Measurements from ENCODE around the gene PTPRD. TPM values are rescaled to one million over a fixed set of nuclear protein-coding genes. Genes with fewer than 3 reads are reported as not detected.

The PTPRD gene
- total RNA-seq, 1 donor, result 0.52 TPM

DNA sequence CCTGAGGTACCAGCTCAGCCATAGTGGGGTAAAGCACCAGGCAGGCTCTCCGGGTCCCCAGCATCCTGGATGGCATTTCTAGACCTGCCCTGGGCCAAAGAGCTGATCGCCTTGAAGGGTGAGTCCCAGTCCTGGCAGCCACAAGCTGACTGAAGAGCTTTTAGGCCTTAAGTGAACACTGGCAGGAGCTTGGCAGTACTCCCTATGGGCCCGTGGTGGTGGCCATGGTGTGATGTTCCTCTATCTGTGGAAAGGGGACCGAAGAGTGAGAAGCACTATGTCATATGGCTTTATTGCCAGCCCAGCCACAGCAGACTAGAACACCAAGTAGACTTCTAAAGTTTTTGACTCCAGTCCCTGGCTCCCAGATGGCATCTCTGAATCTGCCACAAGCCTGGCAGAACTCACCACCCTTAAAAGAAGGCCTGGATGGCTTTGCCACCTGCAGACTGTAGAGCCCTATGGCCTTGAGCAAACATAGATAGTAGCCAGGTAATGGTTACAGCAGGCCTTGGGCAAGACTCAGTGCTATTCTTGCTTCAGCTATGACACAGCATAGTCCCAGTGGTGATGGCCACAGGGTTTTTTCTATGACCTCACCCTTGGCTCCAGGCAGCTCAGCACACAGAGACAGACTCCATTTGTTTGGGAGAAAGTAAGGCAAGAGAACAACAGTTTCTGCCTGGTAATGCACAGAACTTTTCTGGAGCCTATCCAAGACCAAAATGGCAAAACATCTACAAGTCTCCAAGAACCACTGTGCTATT, 2011.7 kb downstream of the PTPRD start:
- Histone ChIP-seq H3K27me3 (ENCODE audit: insufficient read depth, low read length) (no peaks in the 10 kb centered on the region), H3K4me1 (ENCODE audit: insufficient read depth, low read length) (no peaks in the 10 kb centered on the region), H3K9me3 (ENCODE audit: low read depth, low read length) (no peaks in the 10 kb centered on the region), H3K4me3 (ENCODE audit: low read length) (no peak overlapping the region)

GRCh38 chr9:8599937-8600336, 2012.9 kb downstream of the PTPRD start:
- no peaks in the 10 kb centered on the region for H3K27me3 ChIP-seq (ENCODE audit: insufficient read depth, low read length)
- H3K4me3 ChIP-seq (ENCODE audit: low read length), result no peak overlapping the region
- no peaks in the 10 kb centered on the region for H3K9me3 ChIP-seq (ENCODE audit: low read depth, low read length)
- no peaks in the 10 kb centered on the region for H3K4me1 ChIP-seq (ENCODE audit: insufficient read depth, low read length)

DNA sequence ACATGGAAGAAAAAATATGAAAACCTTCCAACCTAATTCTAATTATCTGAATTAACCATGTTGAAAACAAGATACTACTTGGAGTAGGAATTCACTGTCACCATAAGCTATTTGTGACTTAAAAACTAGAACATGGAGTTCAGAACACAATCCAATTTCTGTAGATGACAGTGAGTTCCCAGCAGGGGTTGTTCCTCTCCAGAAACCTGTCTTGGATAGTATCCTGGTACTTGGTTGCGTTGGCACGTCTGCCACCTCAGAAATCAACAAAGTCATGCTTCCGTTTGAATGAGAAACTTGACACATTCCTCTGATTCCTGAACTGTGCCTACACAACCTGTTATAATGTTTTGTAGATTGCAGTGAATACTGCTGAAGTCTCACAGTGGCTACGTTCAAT, 2023.3 kb downstream of the PTPRD start:
- no peaks in the 10 kb centered on the region for H3K9me3 ChIP-seq (ENCODE audit: low read depth, low read length)
- H3K27me3 ChIP-seq (ENCODE audit: insufficient read depth, low read length), result no peaks in the 10 kb centered on the region
- no peaks in the 10 kb centered on the region for H3K4me1 ChIP-seq (ENCODE audit: insufficient read depth, low read length)
- no peak overlapping the region for H3K4me3 ChIP-seq (ENCODE audit: low read length)

DNA sequence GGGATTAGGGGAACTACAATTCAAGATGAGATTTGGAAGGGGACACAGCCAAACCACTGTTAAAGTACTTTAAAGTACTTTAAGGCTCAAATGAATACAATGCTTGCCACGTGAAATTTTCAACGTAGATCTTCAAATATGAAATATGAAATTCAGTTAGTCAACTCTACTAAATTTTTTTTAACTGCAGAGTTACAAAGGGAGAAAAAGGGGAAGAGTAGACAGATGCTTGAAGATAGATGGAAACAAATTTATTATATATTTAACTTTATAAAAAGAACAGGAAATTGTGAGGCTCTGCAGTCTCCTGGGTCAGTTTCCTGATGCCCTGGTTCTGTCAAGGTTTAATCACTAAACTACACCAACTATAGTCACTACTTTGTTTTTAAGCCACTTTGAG, 2027.8 kb downstream of the PTPRD start:
- Histone ChIP-seq H3K9me3 (ENCODE audit: low read depth, low read length) (no peaks in the 10 kb centered on the region), H3K4me3 (ENCODE audit: low read length) (no peak overlapping the region), H3K4me1 (ENCODE audit: insufficient read depth, low read length) (no peaks in the 10 kb centered on the region), H3K27me3 (ENCODE audit: insufficient read depth, low read length) (no peaks in the 10 kb centered on the region)

- Histone ChIP-seq H3K4me3 (ENCODE audit: low read length) (no peak overlapping the region), H3K4me1 (ENCODE audit: insufficient read depth, low read length) (no peaks in the 10 kb centered on the region), H3K9me3 (ENCODE audit: low read depth, low read length) (no peaks in the 10 kb centered on the region), H3K27me3 (ENCODE audit: insufficient read depth, low read length) (no peaks in the 10 kb centered on the region)
Measured at GRCh38 chr9:8579661-8580060, 2033.1 kb downstream of the PTPRD start.

DNA sequence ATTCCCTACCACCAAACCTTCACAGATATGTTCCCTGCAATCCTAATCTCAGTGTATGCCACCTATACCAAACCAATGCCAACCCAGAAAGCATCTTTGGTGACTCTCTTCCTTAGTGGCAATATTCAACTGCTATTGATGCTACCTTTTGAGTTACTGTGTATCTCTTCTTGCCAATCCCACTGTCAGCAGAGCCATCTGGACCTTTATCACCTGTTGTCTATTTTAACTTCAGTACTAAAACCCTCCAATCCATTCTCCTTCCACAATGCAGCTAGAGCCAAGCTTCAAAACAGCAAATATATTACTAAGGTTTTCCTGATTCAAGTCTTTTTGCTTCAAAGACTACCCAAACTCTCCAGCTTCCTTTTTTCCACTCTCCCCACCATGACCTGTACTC, 2036.1 kb downstream of the PTPRD start:
- no peak overlapping the region for H3K4me3 ChIP-seq (ENCODE audit: low read length)
- H3K9me3 ChIP-seq (ENCODE audit: low read depth, low read length), result no peaks in the 10 kb centered on the region
- H3K27me3 ChIP-seq (ENCODE audit: insufficient read depth, low read length), result no peaks in the 10 kb centered on the region
- no peaks in the 10 kb centered on the region for H3K4me1 ChIP-seq (ENCODE audit: insufficient read depth, low read length)

DNA sequence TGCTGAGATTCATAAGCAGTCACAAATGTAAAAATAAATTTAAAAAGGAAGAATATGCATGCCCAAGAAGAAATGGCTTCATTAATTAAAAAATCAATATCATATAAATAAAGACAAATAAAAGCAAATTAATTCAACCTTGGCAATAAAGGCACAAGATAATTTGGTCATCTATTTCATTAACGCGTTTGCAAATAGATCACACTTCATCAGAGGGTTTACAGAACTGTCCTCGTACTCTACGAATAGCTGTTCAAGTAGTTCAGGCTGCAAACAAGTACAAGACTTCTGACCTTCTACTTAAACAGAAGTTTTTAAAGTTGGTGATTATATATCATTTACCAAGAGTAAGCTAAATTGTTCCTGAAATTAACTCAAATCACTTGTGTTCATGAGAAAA, 2038.0 kb downstream of the PTPRD start:
- Histone ChIP-seq H3K4me3 (ENCODE audit: low read length) (no peak overlapping the region), H3K4me1 (ENCODE audit: insufficient read depth, low read length) (no peaks in the 10 kb centered on the region), H3K27me3 (ENCODE audit: insufficient read depth, low read length) (no peaks in the 10 kb centered on the region), H3K9me3 (ENCODE audit: low read depth, low read length) (no peaks in the 10 kb centered on the region)

DNA sequence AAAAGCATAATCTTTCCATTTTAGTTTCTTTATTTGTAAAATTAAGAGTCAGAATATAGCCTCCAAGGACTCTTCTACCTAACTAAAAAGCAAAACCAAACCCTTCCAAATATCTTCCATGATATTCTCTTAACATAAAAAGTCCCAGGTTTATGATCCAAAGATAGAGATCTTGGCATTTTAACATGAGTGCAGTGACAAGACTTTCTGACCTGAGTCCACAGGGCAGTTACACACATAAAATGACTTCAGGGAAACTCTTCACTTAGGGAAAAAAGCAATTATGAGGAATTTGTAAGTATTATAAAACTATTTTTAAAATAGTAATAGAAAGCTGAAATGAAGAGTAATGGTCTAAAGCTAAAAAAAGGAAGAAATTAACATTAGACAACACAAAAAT, 2040.6 kb downstream of the PTPRD start:
- Histone ChIP-seq H3K9me3 (ENCODE audit: low read depth, low read length) (no peaks in the 10 kb centered on the region), H3K27me3 (ENCODE audit: insufficient read depth, low read length) (no peaks in the 10 kb centered on the region), H3K4me1 (ENCODE audit: insufficient read depth, low read length) (no peaks in the 10 kb centered on the region), H3K4me3 (ENCODE audit: low read length) (no peak overlapping the region)

- Histone ChIP-seq H3K27me3 (ENCODE audit: insufficient read depth, low read length) (no peaks in the 10 kb centered on the region), H3K4me3 (ENCODE audit: low read length) (no peak overlapping the region), H3K9me3 (ENCODE audit: low read depth, low read length) (no peaks in the 10 kb centered on the region), H3K4me1 (ENCODE audit: insufficient read depth, low read length) (no peaks in the 10 kb centered on the region)
Measured at GRCh38 chr9:8571643-8572042, 2041.2 kb downstream of the PTPRD start.

DNA sequence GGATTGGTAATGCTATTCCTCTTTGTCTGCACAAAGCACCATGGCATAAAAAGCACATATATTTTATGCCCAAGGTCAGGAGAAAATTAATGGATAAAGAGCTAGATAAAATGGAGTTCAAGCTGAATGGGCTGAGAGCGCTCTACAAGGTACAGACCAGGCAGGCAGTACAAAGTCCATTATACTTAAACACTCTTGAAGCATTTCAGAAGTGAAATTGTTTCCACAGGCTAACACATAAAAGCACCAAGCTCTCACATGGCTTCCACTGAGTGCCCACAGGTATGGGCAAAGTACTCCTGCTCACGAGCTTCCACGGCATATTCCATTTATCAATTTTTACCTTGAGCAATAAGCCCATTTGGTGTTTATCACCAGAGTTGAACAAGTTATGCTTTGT, 2042.0 kb downstream of the PTPRD start:
- Histone ChIP-seq H3K27me3 (ENCODE audit: insufficient read depth, low read length) (no peaks in the 10 kb centered on the region), H3K4me3 (ENCODE audit: low read length) (no peak overlapping the region), H3K9me3 (ENCODE audit: low read depth, low read length) (no peaks in the 10 kb centered on the region), H3K4me1 (ENCODE audit: insufficient read depth, low read length) (no peaks in the 10 kb centered on the region)

DNA sequence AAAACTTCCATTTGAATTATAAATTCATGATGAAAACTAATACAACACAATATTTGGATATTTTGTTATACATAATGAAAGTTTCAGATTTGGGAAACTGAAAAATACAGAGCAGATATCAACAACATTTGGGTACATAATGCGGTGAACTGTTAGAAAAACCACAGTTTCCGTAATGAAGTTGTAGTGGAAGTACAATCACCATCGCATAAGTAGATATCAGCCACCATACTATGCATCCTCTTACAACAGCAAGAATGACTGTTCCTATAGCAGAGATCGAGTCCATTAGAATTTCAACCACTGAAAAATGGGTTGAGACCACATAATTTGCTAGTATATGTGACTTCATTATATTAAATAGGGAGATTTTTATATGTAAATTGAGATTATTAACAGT, 2043.0 kb downstream of the PTPRD start:
- no peak overlapping the region for H3K4me3 ChIP-seq (ENCODE audit: low read length)
- H3K27me3 ChIP-seq (ENCODE audit: insufficient read depth, low read length), result no peaks in the 10 kb centered on the region
- H3K9me3 ChIP-seq (ENCODE audit: low read depth, low read length), result no peaks in the 10 kb centered on the region
- H3K4me1 ChIP-seq (ENCODE audit: insufficient read depth, low read length), result no peaks in the 10 kb centered on the region

DNA sequence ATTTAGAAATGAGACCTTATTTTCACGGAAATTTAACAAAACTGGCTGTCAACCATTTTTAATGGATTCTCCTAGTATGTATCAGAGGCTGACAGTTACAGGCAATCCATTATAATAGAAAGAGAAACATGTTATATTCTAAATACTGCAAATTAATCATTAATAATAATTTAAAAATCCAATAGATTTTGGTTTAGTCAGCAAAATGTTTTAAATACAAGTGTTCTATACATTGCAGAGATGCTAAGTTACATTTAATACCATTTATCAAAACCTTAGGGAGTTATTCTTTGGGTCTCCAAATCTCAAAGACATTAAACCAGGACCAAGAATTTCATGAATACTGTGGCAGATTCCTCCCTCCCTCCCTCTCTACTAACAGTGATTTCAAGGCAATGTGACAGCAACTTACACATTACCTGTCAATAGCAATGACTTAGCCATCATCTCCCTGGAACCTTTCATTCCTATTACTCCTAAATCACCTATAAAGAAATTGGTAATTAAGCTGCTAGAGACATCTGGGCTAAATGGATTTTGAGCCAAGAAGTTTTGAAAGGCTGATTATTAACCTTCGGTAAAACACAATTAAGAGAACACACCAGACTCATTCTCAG, 2044.7 kb downstream of the PTPRD start:
- Histone ChIP-seq H3K9me3 (ENCODE audit: low read depth, low read length) (no peaks in the 10 kb centered on the region), H3K4me1 (ENCODE audit: insufficient read depth, low read length) (no peaks in the 10 kb centered on the region), H3K27me3 (ENCODE audit: insufficient read depth, low read length) (no peaks in the 10 kb centered on the region), H3K4me3 (ENCODE audit: low read length) (no peak overlapping the region)

DNA sequence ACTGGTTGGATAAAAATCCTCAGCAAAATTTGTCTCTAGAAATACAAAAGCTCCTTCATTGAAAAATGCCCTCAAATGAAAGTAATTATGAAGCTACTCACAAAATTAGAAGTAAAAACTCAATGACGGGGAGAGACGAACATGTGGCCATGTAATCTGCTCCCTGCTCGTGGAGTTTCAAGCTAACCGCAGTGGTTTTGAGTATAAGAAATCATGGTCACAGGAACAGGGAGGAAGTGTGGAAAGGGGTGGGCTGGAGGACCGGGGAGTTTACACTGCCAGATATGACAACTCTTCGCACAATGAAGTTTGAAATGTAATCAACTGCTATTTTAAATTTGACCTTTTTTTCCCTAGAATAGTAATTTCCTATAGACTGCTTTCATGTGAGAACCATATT, 2047.8 kb downstream of the PTPRD start:
- H3K4me1 ChIP-seq (ENCODE audit: insufficient read depth, low read length), result no peaks in the 10 kb centered on the region
- no peaks in the 10 kb centered on the region for H3K9me3 ChIP-seq (ENCODE audit: low read depth, low read length)
- H3K4me3 ChIP-seq (ENCODE audit: low read length), result no peak overlapping the region
- H3K27me3 ChIP-seq (ENCODE audit: insufficient read depth, low read length), result no peaks in the 10 kb centered on the region

DNA sequence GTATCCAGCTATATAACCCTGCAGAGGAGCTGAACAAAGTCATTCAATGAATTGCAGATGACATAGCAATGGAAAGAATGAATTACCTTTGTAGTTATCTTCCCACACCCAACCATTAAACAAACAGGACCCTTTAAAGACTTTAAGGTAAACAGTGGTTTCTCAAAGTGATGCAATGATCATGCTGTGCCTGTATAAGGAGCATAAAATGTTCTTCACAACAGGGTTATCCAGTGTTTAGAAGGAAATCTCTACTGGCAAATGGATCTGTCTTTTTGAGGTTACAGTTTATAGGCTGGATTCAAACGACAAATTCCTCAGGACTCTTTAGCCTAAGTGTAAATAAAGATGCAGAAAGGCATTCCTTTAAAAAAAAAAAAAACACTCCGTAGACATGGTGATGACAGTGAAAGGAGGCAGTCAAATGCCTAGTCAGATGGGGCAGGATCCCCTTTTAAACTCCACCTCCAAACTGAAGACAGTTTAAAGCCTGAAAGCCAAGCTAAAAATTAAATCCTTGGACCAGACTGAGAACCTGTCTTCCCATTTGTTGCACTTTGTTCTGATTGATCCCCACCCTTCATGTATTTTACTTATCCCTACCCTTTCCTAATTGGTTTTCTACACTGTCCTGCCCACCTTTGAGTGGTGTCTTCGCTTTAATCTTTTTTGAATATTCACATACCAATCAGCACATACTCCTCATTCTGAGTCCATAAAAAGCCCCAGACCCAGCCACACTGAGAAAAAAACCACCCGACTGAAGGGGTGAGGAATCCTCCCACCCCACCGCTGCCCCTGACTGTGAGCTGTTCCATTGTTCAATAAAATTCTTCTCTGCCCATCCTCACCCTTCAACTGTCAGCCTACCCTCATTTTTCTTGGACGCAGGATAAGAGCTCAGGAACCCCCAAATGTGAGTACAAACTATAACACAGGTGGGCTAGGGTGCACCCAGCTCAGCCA, 2052.0 kb downstream of the PTPRD start:
- H3K4me3 ChIP-seq (ENCODE audit: low read length), result no peak overlapping the region
- no peaks in the 10 kb centered on the region for H3K9me3 ChIP-seq (ENCODE audit: low read depth, low read length)
- no peaks in the 10 kb centered on the region for H3K4me1 ChIP-seq (ENCODE audit: insufficient read depth, low read length)
- no peaks in the 10 kb centered on the region for H3K27me3 ChIP-seq (ENCODE audit: insufficient read depth, low read length)

DNA sequence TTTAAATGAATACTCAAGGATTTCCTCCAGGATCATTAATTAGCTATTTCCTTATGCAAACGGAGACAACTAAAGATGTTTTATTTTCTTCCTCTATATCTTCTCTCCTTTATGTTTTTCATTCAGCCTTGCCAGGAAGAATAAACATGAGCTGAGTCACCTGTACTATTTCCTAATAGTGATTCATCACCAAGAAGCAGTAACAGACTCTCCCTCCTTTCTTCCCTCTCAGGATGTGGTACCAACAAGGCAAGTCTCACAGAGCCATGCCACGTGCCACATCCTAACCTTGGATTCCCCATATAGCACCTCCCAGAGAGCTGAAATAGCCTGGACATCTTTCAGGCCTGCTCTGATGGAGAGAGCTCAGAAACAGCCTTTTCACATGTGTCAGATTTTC, 2054.6 kb downstream of the PTPRD start:
- H3K4me1 ChIP-seq (ENCODE audit: insufficient read depth, low read length), result no peaks in the 10 kb centered on the region
- H3K9me3 ChIP-seq (ENCODE audit: low read depth, low read length), result no peaks in the 10 kb centered on the region

More for the DNA sequence above, 2054.6 kb downstream of the PTPRD start:
- no peaks in the 10 kb centered on the region for H3K27me3 ChIP-seq (ENCODE audit: insufficient read depth, low read length)
- no peak overlapping the region for H3K4me3 ChIP-seq (ENCODE audit: low read length)
